OCI-LY3 (cell line): ENCODE results near the gene MAGI2.

Source experiments
- EZH2phosphoT487 ChIP-seq: fragments of 200-600 bp; shearing (Covaris generic); IDR thresholded peaks from 2 replicates; pipeline ENCODE4 v1.6.1; 2018; ENCODE audit warnings: antibody characterized with exemption, mixed run types, low read depth
- TF ChIP-seq, protein P1 (sequence below): fragments of 200-600, 300-600 bp; sonication (generic); IDR thresholded peaks from 2 replicates; pipeline ENCODE4 v1.5.1; 2014; ENCODE audit warnings: antibody characterized with exemption, low read length, low read depth

DNA sequence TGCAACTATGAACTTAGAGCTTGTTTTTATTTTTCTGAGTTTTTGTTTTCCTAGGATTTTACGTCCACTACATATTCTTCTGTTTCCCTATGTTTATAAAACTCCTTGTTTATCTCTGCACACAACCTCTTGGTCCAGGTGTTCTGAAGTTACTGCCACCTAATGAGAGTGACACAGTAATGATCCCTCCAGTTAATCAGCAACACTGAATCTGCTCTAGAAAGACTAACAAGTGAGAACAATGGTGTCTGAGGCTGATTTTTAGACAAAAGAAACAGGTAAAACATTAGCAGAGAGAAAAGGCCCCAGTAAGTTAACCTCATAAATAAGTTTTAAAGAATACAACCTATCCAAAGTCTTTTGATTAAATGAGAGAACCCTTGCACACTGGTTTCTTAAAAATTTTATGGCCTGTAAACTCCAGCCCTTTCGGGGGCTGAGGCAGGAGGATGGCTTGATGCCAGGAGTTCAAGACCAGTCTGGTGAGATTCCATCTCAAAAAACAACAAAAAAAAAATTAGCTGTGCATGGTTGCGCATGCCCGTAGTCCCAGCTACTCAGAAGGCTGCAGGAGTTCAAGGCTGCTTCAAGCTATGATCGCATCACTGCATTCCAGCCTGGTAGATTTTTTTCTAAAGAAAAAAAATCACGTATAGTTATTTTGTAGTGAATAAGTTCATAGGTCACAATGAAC lies 397.6 kb downstream of the MAGI2 start:
- TF ChIP-seq, protein P1, sequence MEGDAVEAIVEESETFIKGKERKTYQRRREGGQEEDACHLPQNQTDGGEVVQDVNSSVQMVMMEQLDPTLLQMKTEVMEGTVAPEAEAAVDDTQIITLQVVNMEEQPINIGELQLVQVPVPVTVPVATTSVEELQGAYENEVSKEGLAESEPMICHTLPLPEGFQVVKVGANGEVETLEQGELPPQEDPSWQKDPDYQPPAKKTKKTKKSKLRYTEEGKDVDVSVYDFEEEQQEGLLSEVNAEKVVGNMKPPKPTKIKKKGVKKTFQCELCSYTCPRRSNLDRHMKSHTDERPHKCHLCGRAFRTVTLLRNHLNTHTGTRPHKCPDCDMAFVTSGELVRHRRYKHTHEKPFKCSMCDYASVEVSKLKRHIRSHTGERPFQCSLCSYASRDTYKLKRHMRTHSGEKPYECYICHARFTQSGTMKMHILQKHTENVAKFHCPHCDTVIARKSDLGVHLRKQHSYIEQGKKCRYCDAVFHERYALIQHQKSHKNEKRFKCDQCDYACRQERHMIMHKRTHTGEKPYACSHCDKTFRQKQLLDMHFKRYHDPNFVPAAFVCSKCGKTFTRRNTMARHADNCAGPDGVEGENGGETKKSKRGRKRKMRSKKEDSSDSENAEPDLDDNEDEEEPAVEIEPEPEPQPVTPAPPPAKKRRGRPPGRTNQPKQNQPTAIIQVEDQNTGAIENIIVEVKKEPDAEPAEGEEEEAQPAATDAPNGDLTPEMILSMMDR, result no peak
- TF ChIP-seq EZH2phosphoT487, result no peak
